ENCODE data around the gene BUD13. TPM values are rescaled to one million over a fixed set of nuclear protein-coding genes. Genes with fewer than 3 reads are reported as not detected.

Gene BUD13
- polyA plus RNA-seq, 1 of the 3 experiments (the other 2 are of a cell fraction) = 15.5 TPM

- TF ChIP-seq FOSL2 (IDR thresholded peaks at IDR 0.05; ENCODE audit: borderline replicate concordance, low read depth) = no peak
- TF ChIP-seq POLR2AphosphoS5 (IDR thresholded peaks at IDR 0.05; ENCODE audit: low read depth, low read length) = no peak
- TF ChIP-seq EP300 (IDR thresholded peaks at IDR 0.05; ENCODE audit: borderline replicate concordance in 1 of 2, low read depth in 1 of 2, low read length in 1 of 2) = no peak
- no peak for TF ChIP-seq TEAD4 (IDR thresholded peaks at IDR 0.05; ENCODE audit: borderline replicate concordance, insufficient read depth)
- no peak for TF ChIP-seq CHD2 (IDR thresholded peaks at IDR 0.05; ENCODE audit: low read length, partially characterized antibody)
- TF ChIP-seq, protein P1, sequence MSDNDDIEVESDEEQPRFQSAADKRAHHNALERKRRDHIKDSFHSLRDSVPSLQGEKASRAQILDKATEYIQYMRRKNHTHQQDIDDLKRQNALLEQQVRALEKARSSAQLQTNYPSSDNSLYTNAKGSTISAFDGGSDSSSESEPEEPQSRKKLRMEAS (IDR thresholded peaks at IDR 0.05; ENCODE audit: low read depth) = no peak
- no peak for TF ChIP-seq REST (IDR thresholded peaks at IDR 0.05; ENCODE audit: low read depth, low read length)
These were observed 13.5 kb upstream of the BUD13 start (continued) for GRCh38 chr11:116786326-116786725.

GRCh38 chr11:116782728-116783127 lies 9.9 kb upstream of the BUD13 start:
- Histone ChIP-seq H3K4me2 (no peak overlapping the region), H3K9ac (no peak overlapping the region), H3K27me3 (ENCODE audit: insufficient read depth) (no peaks in the 10 kb centered on the region), H3K9me3 (no peaks in the 10 kb centered on the region), H3F3A (replicated peaks; ENCODE audit: insufficient read depth) (peaks cover 3% of the 10 kb centered on the region), H2AFZ (ENCODE audit: low read depth) (no peak overlapping the region), H3K79me2 (ENCODE audit: insufficient read depth) (peaks cover 27% of the 10 kb centered on the region), H3K27ac (ENCODE audit: low read depth in 2 of 2, low read length in 1 of 2) (no peak overlapping the region), H3K4me3 (ENCODE audit: low read depth in 2 of 2, low read length in 1 of 2) (no peak overlapping the region), H3K36me3 (replicated peaks in 1 of 2; ENCODE audit: control insufficient read depth in 1 of 2, insufficient read depth in 2 of 2, low read length in 1 of 2) (peaks cover 73 to 87% of the 10 kb centered on the region in 2 experiments), H3K4me1 (ENCODE audit: control insufficient read depth in 1 of 2, insufficient read depth in 2 of 2, low read depth in 1 of 2, low read length in 1 of 2) (peaks cover 0 to 8% of the 10 kb centered on the region in 2 experiments; a peak in 2 of 4 replicates), H3K9me2 (no peaks in the 10 kb centered on the region), H4K20me1 (ENCODE audit: insufficient read depth) (no peaks in the 10 kb centered on the region)
- no peak for TF ChIP-seq YY1 (IDR thresholded peaks at IDR 0.05; ENCODE audit: low read depth)
- 81% methylated on average over 4 of the region's 4 CpGs for WGBS (ENCODE audit: low lambda C conversion rate)
- DNase-seq = no peak
- ChIA-PET POLR2A (no interaction called here), CTCF (interaction anchor here (0.6 to 1.1 kb wide), 2 partner anchors 53 to 70 kb away, joined by 3 read pairs; no protein-coding TSS in a partner anchor)

DNA sequence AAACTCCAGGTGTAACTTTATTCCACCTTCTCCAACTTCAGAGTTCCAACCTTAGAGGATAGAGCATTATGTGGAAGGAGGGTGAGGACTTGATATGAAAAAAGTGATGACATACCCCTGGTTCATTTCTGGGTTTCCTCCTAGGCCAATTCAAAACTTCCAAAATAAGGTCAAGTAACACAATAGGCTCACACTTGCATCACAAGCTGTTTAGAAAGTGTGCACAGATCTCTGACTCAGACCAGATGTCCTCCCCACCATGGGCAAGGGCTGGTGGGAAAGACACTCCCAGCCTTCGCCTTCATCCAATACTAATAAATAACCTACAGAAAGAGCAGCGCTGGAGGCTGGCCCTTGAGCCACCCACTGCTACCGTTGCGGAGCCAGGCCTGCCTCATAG lies 5.8 kb upstream of the BUD13 start:
- TF ChIP-seq TAF1 (IDR thresholded peaks at IDR 0.05; ENCODE audit: borderline replicate concordance, low read depth, low read length) (no peak), EZH2phosphoT487 (IDR thresholded peaks at IDR 0.05; ENCODE audit: borderline replicate concordance, low read depth) (no peak), RCOR1 (IDR thresholded peaks at IDR 0.05; ENCODE audit: low read length) (no peak), NRF1 (IDR thresholded peaks at IDR 0.05; ENCODE audit: low read depth, low read length) (no peak), RFX5 (IDR thresholded peaks at IDR 0.05; ENCODE audit: low read length) (no peak), TCF12 (IDR thresholded peaks at IDR 0.05) (no peak), FOSL2 (IDR thresholded peaks at IDR 0.05; ENCODE audit: borderline replicate concordance, low read depth) (no peak), GATA2 (CRISPR knock-in tag; IDR thresholded peaks at IDR 0.05) (no peak), JUND (IDR thresholded peaks at IDR 0.05) (no peak), GABPA (IDR thresholded peaks at IDR 0.05; ENCODE audit: low read depth) (no peak), CHD2 (IDR thresholded peaks at IDR 0.05; ENCODE audit: low read length, partially characterized antibody) (no peak)
- TF ChIP-seq, protein P2, sequence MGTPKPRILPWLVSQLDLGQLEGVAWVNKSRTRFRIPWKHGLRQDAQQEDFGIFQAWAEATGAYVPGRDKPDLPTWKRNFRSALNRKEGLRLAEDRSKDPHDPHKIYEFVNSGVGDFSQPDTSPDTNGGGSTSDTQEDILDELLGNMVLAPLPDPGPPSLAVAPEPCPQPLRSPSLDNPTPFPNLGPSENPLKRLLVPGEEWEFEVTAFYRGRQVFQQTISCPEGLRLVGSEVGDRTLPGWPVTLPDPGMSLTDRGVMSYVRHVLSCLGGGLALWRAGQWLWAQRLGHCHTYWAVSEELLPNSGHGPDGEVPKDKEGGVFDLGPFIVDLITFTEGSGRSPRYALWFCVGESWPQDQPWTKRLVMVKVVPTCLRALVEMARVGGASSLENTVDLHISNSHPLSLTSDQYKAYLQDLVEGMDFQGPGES (IDR thresholded peaks at IDR 0.05; ENCODE audit: low read depth, low read length) = no peak
- DNase-seq = no peak
- H3K9me2 ChIP-seq = no peaks in the 10 kb centered on the region
- H3K4me2 ChIP-seq = no peak overlapping the region
- no peaks in the 10 kb centered on the region; the same call in 1 of the 2 replicates for H3K79me2 ChIP-seq (ENCODE audit: insufficient read depth)
- H3K9me3 ChIP-seq = no peaks in the 10 kb centered on the region
- ChIA-PET CTCF (interaction anchor here (1.7 to 2.8 kb wide), 2 partner anchors 8 to 327 kb away, joined by 4 to 11 read pairs; partner anchors contain the start of gene ZPR1), POLR2A (no interaction called here)
- no peaks in the 10 kb centered on the region for H4K20me1 ChIP-seq (ENCODE audit: insufficient read depth)
- no peaks in the 10 kb centered on the region for H3K27me3 ChIP-seq (ENCODE audit: insufficient read depth)
- H3K4me3 ChIP-seq (ENCODE audit: low read depth in 2 of 2, low read length in 1 of 2) = no peak overlapping the region
- H3K27ac ChIP-seq (ENCODE audit: low read depth in 2 of 2, low read length in 1 of 2) = no peak overlapping the region
- no peak overlapping the region for H2AFZ ChIP-seq (ENCODE audit: low read depth)
- peaks cover 20% of the 10 kb centered on the region for H3F3A ChIP-seq (replicated peaks; ENCODE audit: insufficient read depth)
- peaks cover 0 to 5% of the 10 kb centered on the region in 2 experiments; a peak in 2 of 4 replicates for H3K4me1 ChIP-seq (ENCODE audit: control insufficient read depth in 1 of 2, insufficient read depth in 2 of 2, low read depth in 1 of 2, low read length in 1 of 2)
- H3K9ac ChIP-seq = no peak overlapping the region
- peaks cover 50 to 68% of the 10 kb centered on the region in 2 experiments for H3K36me3 ChIP-seq (replicated peaks in 1 of 2; ENCODE audit: control insufficient read depth in 1 of 2, insufficient read depth in 2 of 2, low read length in 1 of 2)
- WGBS (ENCODE audit: low lambda C conversion rate) = 97% methylated on average over 4 of the region's 4 CpGs

Measured in SK-N-SH (cell line).